ENCODE data around the gene SMYD3. TPM values are rescaled to one million over a fixed set of nuclear protein-coding genes. Genes with fewer than 3 reads are reported as not detected.

SMYD3 gene
- total and polyA plus RNA-seq, 12 donors, result 13.5 to 78.2 (median 26.8) TPM

- no peak overlapping the region for H3K4me3 ChIP-seq
- H3K36me3 ChIP-seq (replicated peaks in 1 of 2), result no peaks in the 10 kb centered on the region
- no peak for DNase-seq
- intact Hi-C loops (cut with DNase I), result no loop called here
- no peaks in the 10 kb centered on the region for H3K9me3 ChIP-seq (replicated peaks in 1 of 3)
- WGBS, 4 donors, result 83 to 95% (median 88%) methylated on average over 4 of the region's 4 CpGs
- no peak for TF ChIP-seq POLR2A (IDR thresholded peaks at IDR 0.05)
- TF ChIP-seq CTCF (IDR thresholded peaks at IDR 0.05), result no peak
- H3K27ac ChIP-seq, result no peak overlapping the region
- H3K4me1 ChIP-seq (replicated peaks in 1 of 2), result no peaks in the 10 kb centered on the region
- no peaks in the 10 kb centered on the region for H3K27me3 ChIP-seq
These were observed 385.5 kb downstream of the SMYD3 start for GRCh38 chr1:246121533-246121932.

- DNase-seq, result peak; percentile 24 to 65 (median 42)
- no peaks in the 10 kb centered on the region for H3K36me3 ChIP-seq (replicated peaks in 1 of 2)
- H3K9me3 ChIP-seq (replicated peaks in 1 of 3), result no peaks in the 10 kb centered on the region
- 42 to 53% (median 47%) methylated on average over 10 of the region's 10 CpGs for WGBS, 4 donors
- H3K4me1 ChIP-seq (replicated peaks in 1 of 2), result no peaks in the 10 kb centered on the region
- no peaks in the 10 kb centered on the region for H3K27me3 ChIP-seq
- no peak overlapping the region for H3K4me3 ChIP-seq
- TF ChIP-seq POLR2A (IDR thresholded peaks at IDR 0.05) (no peak), CTCF (IDR thresholded peaks at IDR 0.05) (peak; percentile 35 to 60 (median 44))
- H3K27ac ChIP-seq, result no peak overlapping the region
- intact Hi-C loops (cut with DNase I), result loop anchor here (5.0 to 10.0 kb wide), 2 partner anchors 102 to 105 kb away; no protein-coding TSS in a partner anchor
These were observed 389.9 kb downstream of the SMYD3 start for GRCh38 chr1:246117066-246117791.

- H3K36me3 ChIP-seq (replicated peaks in 1 of 2), result no peaks in the 10 kb centered on the region
- 76 to 86% (median 84%) methylated on average over 9 of the region's 9 CpGs for WGBS, 4 donors
- no peak overlapping the region for H3K27ac ChIP-seq
- DNase-seq, result no peak
- H3K4me1 ChIP-seq (replicated peaks in 1 of 2), result no peaks in the 10 kb centered on the region
- TF ChIP-seq CTCF (IDR thresholded peaks at IDR 0.05) (no peak), POLR2A (IDR thresholded peaks at IDR 0.05) (no peak)
- intact Hi-C loops (cut with DNase I), result loop anchor here in 1 of 2 donors (10.0 kb wide), 1 partner anchor 100 kb away; no protein-coding TSS in a partner anchor
- no peaks in the 10 kb centered on the region for H3K27me3 ChIP-seq
- H3K4me3 ChIP-seq, result no peak overlapping the region
- H3K9me3 ChIP-seq (replicated peaks in 1 of 3), result no peaks in the 10 kb centered on the region
These were observed 392.7 kb downstream of the SMYD3 start for GRCh38 chr1:246114369-246114768.

GRCh38 chr1:246113555-246114095 is 393.5 kb downstream of the SMYD3 start:
- TF ChIP-seq POLR2A (IDR thresholded peaks at IDR 0.05), result no peak
- TF ChIP-seq CTCF (IDR thresholded peaks at IDR 0.05), result no peak
- Histone ChIP-seq H3K9me3 (replicated peaks in 1 of 3) (no peaks in the 10 kb centered on the region), H3K4me1 (replicated peaks in 1 of 2) (no peaks in the 10 kb centered on the region), H3K27me3 (no peaks in the 10 kb centered on the region), H3K36me3 (replicated peaks in 1 of 2) (no peaks in the 10 kb centered on the region), H3K27ac (no peak overlapping the region), H3K4me3 (no peak overlapping the region)
- no peak for DNase-seq
- 62 to 71% (median 68%) methylated on average over 8 of the region's 8 CpGs for WGBS, 4 donors
- intact Hi-C loops (cut with DNase I), result loop anchor here in 1 of 2 donors (10.0 kb wide), 1 partner anchor 99 kb away; no protein-coding TSS in a partner anchor

Measured in adrenal gland (tissue), 12 donors.